Hindlimb muscle (tissue), 1 donor: ENCODE measurements around the gene HMGN4. TPM values are rescaled to one million over a fixed set of nuclear protein-coding genes. Genes with fewer than 3 reads are reported as not detected.
A peak's percentile ranks its signal among the peaks of the same experiment; 100 is the strongest.

ENCODE experiments used
- DNase-seq: peaks from one replicate; pipeline ENCODE4 v3.0.0-alpha.2; 2013
- polyA plus RNA-seq: library from polyadenylated mRNA; unstranded; fragments of 120-200 nt; gene quantifications from one replicate; pipeline ENCODE4 v1.2.1, GENCODE V29; 2013; ENCODE audit not compliant: insufficient read length

Gene HMGN4
- polyA plus RNA-seq, 1 donor, result 57.4 TPM

GRCh38 chr6:26578741-26579140, 40.6 kb downstream of the HMGN4 start:
- no peak for DNase-seq

DNA sequence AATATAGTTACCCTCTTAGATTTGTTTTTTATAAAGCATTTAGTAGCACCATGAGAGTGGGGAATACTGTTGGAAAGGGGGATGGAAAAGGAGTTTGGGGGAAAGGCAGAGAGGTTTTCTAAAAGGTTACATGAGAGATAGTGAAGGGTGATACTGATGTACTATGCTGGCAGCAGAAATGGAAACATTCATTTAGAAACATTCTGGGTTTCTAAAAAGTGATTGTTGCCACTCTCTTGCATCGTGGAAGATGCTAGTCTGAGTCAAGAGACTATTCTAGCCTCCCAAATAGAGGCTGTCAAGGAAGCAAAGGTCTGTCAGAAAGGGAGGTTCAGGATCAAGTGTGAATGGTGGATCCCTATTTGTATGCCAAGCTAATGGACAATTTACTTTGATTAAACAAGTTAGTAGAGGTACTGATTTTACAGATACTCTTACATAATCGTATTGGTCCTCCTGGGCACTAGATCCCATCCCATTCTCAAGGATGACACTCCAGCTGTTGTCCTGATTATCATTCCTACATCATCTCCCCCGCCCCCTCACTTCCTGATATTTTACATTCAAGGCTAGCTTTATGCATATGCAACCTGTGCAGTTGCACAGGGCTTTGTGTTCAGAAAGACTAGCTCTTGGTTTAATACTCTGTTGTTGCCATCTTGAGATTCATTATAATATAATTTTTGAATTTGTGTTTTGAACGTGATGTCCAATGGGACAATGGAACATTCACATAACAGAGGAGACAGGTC, 43.2 kb downstream of the HMGN4 start:
- DNase-seq, result no peak

DNA sequence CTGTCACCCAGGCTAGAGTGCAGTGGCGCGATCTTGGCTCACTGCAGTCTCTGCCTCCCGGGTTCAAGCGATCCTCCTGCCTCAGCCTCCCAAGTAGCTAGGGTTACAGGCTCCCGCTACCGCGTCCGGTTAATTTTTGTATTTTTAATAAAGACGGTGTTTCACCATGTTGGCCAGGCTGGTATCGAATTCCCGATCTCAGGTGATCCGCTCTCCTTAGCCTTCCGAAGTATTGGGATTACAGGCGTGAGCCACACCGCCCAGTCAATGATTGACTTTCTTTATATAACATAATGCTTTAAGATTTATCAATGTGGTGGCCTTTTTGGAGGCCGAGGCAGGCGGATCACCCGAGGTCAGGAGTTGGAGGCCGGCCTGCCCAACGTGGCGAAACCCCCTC, 50.8 kb downstream of the HMGN4 start:
- DNase-seq, result no peak

DNA sequence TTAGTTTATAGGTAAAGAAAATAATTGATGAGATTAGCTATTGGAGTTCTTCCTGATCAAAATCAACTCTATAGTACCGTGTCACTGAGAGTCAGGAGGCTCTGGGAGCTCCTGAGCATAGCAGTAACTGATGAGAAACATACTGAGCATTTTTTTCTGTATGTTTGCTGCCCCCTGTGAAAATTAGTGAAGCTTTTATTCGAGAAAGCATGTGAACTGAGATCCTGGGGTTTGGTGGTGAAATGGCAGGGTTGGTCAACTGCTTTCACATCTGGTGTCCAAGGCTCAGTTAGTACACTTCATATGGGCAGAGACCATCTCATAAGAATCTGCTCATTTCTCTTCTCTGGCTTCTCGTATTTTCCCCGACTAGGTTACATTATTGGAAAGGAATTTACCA, 54.5 kb downstream of the HMGN4 start:
- DNase-seq, result no peak

- DNase-seq, result no peak
Observed at GRCh38 chr6:26593278-26594130, 55.3 kb downstream of the HMGN4 start.

DNA sequence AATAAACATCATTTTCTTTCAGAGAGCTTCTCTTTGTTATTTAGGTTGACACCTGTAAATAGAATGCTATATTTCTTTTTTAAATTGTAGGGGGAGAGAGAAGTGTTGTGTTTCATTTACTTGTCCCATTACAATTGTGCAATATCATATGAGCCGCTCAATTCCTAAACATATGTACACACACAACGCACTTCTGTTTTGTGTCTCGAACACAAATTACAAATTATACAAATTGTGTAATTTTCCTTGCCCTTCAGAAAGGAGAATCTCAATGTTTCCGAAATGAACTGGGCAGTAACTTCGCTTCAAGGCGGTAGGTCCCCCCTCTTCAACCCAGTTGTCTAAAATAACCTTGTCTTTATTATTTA, 55.9 kb downstream of the HMGN4 start:
- no peak for DNase-seq

DNA sequence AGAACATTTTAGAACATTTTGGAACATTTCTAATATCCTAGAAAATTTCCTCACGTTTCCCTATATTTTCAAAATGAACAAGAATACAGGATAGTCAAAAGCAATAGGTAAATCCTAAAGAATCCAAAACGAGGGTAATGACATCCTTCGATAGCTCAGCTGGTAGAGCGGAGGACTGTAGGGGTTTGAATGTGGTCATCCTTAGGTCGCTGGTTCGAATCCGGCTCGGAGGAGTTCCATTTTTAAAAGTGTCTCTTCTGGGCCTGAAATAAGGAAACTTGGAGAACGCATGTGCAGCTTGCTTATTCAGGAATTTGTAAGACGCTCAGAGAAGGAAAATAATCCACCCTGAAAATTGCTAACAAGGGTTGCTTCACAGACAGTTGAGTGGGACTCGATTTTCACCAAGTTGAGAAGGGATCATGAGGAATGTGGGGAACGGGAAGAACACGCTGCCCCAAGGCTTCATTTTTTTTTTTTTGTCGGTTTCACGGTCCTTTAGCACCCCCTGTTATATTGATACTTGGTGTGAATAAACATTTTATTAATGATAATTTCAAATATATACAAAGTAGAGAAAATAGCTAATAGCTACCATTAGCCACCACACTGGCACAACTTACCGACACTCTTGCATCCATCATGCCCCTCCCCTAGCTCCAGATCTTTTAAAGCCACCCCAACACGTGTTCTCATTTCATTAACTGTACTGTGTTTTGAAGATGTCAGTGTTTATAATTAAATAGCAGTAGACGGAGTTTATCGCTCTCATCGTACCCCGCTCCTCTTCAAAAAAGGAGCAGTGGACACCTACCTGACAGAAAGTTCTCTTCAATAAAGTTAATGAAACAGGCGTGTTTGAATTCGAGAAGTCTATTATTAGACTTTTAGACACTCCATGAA, 56.8 kb downstream of the HMGN4 start:
- no peak for DNase-seq

GRCh38 chr6:26595669-26596269, 57.6 kb downstream of the HMGN4 start:
- DNase-seq, result peak; percentile 94

Other genes starting within 250 kb of the HMGN4 start
- gene BTN3A2, start 173.2 kb upstream of the HMGN4 start, polyA plus RNA-seq, result 16.4 TPM
- gene BTN2A2, start 155.3 kb upstream of the HMGN4 start, polyA plus RNA-seq, result 7.1 TPM
- 20.9 TPM for gene BTN3A1, start 136.1 kb upstream of the HMGN4 start, polyA plus RNA-seq
- 14.1 TPM for gene BTN3A3, start 97.9 kb upstream of the HMGN4 start, polyA plus RNA-seq
- 27.4 TPM for gene BTN2A1, start 80.4 kb upstream of the HMGN4 start, polyA plus RNA-seq
- gene BTN1A1, start 38.1 kb upstream of the HMGN4 start, polyA plus RNA-seq, result 0.25 TPM
- 10.4 TPM for gene ABT1, start 58.6 kb downstream of the HMGN4 start, polyA plus RNA-seq
- gene ZNF322, start 121.4 kb downstream of the HMGN4 start, polyA plus RNA-seq, result 14.8 TPM